HEK293 (cell line): ENCODE results near the gene NOL9.
A peak's percentile ranks its signal among the peaks of the same experiment; 100 is the strongest.

Experiments used
- BCL6B ChIP-seq: fragments of 450-650 bp; formaldehyde crosslinking; IDR thresholded peaks from 2 replicates; pipeline ENCODE4 v1.5.1; 2017; ENCODE audit warnings: missing biosample characterization, missing genetic modification characterization
- GFI1B ChIP-seq: fragments of 450-650 bp; formaldehyde crosslinking; IDR thresholded peaks from 2 replicates; pipeline ENCODE4 v1.5.1; 2016; ENCODE audit warnings: missing biosample characterization, missing genetic modification characterization
- HOXC10 ChIP-seq: sonication (generic); formaldehyde crosslinking; IDR thresholded peaks from 2 replicates; pipeline ENCODE4 v1.8.1; 2023; ENCODE audit warnings: mild to moderate bottlenecking, missing genetic modification reagents
- HOXD13 ChIP-seq: sonication (generic); formaldehyde crosslinking; IDR thresholded peaks from 2 replicates; pipeline ENCODE4 v1.8.0; 2022; ENCODE audit warnings: missing genetic modification reagents, borderline replicate concordance
- IKZF3 ChIP-seq: fragments of 450-650 bp; IDR thresholded peaks from 2 replicates; pipeline ENCODE4 v1.5.0; 2018; ENCODE audit warnings: missing biosample characterization, mild to moderate bottlenecking, missing genetic modification characterization, moderate library complexity
- KLF9 ChIP-seq: fragments of 450-650 bp; formaldehyde crosslinking; IDR thresholded peaks from 2 replicates; pipeline ENCODE4 v1.5.1; 2016; ENCODE audit warnings: missing biosample characterization, missing genetic modification characterization, low read depth
- MZF1 ChIP-seq: fragments of 450-650 bp; formaldehyde crosslinking; IDR thresholded peaks from 2 replicates; pipeline ENCODE4 v1.5.1; 2017; ENCODE audit warnings: missing biosample characterization, missing genetic modification characterization, borderline replicate concordance
- OSR2 ChIP-seq: fragments of 450-650 bp; formaldehyde crosslinking; IDR thresholded peaks from 2 replicates; pipeline ENCODE4 v1.5.1; 2016; ENCODE audit warnings: missing biosample characterization, missing genetic modification characterization
- SALL2 ChIP-seq: fragments of 450-650 bp; formaldehyde crosslinking; IDR thresholded peaks from 2 replicates; pipeline ENCODE4 v1.5.0; 2017; ENCODE audit warnings: missing biosample characterization, mild to moderate bottlenecking, missing genetic modification characterization, borderline replicate concordance
- SP7 ChIP-seq: fragments of 450-650 bp; formaldehyde crosslinking; IDR thresholded peaks from 2 replicates; pipeline ENCODE4 v1.5.1; 2016; ENCODE audit warnings: missing biosample characterization, missing genetic modification characterization
- YY1 ChIP-seq: fragments of 450-650 bp; formaldehyde crosslinking; IDR thresholded peaks from 2 replicates; pipeline ENCODE4 v1.5.1; 2018; ENCODE audit warnings: missing biosample characterization, missing genetic modification characterization
- ZNF114 ChIP-seq: fragments of 450-650 bp; formaldehyde crosslinking; IDR thresholded peaks from 2 replicates; pipeline ENCODE4 v1.5.0; 2017; ENCODE audit warnings: missing biosample characterization, missing genetic modification characterization
- ZNF133 ChIP-seq: fragments of 450-650 bp; formaldehyde crosslinking; IDR thresholded peaks from 2 replicates; pipeline ENCODE4 v1.5.1; 2016; ENCODE audit warnings: missing biosample characterization, missing genetic modification characterization
- ZNF138 ChIP-seq: fragments of 450-650 bp; formaldehyde crosslinking; IDR thresholded peaks from 2 replicates; pipeline ENCODE4 v1.5.1; 2016; ENCODE audit warnings: missing biosample characterization, missing genetic modification characterization, borderline replicate concordance
- ZNF169 ChIP-seq: fragments of 450-650 bp; formaldehyde crosslinking; IDR thresholded peaks from 2 replicates; pipeline ENCODE4 v1.5.1; 2016; ENCODE audit warnings: missing biosample characterization, missing genetic modification characterization
- ZNF174 ChIP-seq: fragments of 450-650 bp; formaldehyde crosslinking; IDR thresholded peaks from 2 replicates; pipeline ENCODE4 v1.5.0; 2017; ENCODE audit warnings: missing biosample characterization, mild to moderate bottlenecking, missing genetic modification characterization
- ZNF214 ChIP-seq: fragments of 450-650 bp; formaldehyde crosslinking; IDR thresholded peaks from 2 replicates; pipeline ENCODE4 v1.5.1; 2017; ENCODE audit warnings: missing biosample characterization, mild to moderate bottlenecking, missing genetic modification characterization, borderline replicate concordance
- ZNF221 ChIP-seq: fragments of 450-650 bp; formaldehyde crosslinking; IDR thresholded peaks from 2 replicates; pipeline ENCODE4 v1.5.1; 2017; ENCODE audit warnings: missing biosample characterization, missing genetic modification characterization, borderline replicate concordance
- ZNF239 ChIP-seq: fragments of 450-650 bp; formaldehyde crosslinking; IDR thresholded peaks from 2 replicates; pipeline ENCODE4 v1.5.1; 2016; ENCODE audit warnings: missing biosample characterization, missing genetic modification characterization
- ZNF394 ChIP-seq: fragments of 450-650 bp; formaldehyde crosslinking; IDR thresholded peaks from 2 replicates; pipeline ENCODE4 v1.5.1; 2016; ENCODE audit warnings: missing biosample characterization, missing genetic modification characterization, mild to moderate bottlenecking, moderate library complexity, borderline replicate concordance
- ZNF514 ChIP-seq: fragments of 450-650 bp; formaldehyde crosslinking; IDR thresholded peaks from 2 replicates; pipeline ENCODE4 v1.5.1; 2016; ENCODE audit warnings: missing biosample characterization, missing genetic modification characterization
- ZNF561 ChIP-seq: fragments of 450-650 bp; IDR thresholded peaks from 2 replicates; pipeline ENCODE4 v1.5.1; 2018; ENCODE audit warnings: missing biosample characterization, missing genetic modification characterization, borderline replicate concordance
- ZNF585B ChIP-seq: fragments of 450-650 bp; formaldehyde crosslinking; IDR thresholded peaks from 2 replicates; pipeline ENCODE4 v1.5.1; 2016; ENCODE audit warnings: missing biosample characterization, missing genetic modification characterization
- ZNF610 ChIP-seq: fragments of 450-650 bp; formaldehyde crosslinking; IDR thresholded peaks from 2 replicates; pipeline ENCODE4 v1.5.1; 2016; ENCODE audit warnings: missing biosample characterization, missing genetic modification characterization, borderline replicate concordance
- ZNF654 ChIP-seq: fragments of 450-650 bp; formaldehyde crosslinking; IDR thresholded peaks from 2 replicates; pipeline ENCODE4 v1.5.1; 2016; ENCODE audit warnings: low read depth, missing biosample characterization, missing genetic modification characterization
- ZNF664 ChIP-seq: fragments of 450-650 bp; formaldehyde crosslinking; IDR thresholded peaks from 2 replicates; pipeline ENCODE4 v1.5.1; 2016; ENCODE audit warnings: missing biosample characterization, missing genetic modification characterization
- ZNF776 ChIP-seq: fragments of 450-650 bp; formaldehyde crosslinking; IDR thresholded peaks from 2 replicates; pipeline ENCODE4 v1.5.0; 2017; ENCODE audit warnings: missing biosample characterization, missing genetic modification characterization, borderline replicate concordance
- ZNF792 ChIP-seq: fragments of 450-650 bp; formaldehyde crosslinking; IDR thresholded peaks from 2 replicates; pipeline ENCODE4 v1.5.1; 2016; ENCODE audit warnings: missing biosample characterization, missing genetic modification characterization
- ZNF830 ChIP-seq: fragments of 450-650 bp; IDR thresholded peaks from 2 replicates; pipeline ENCODE4 v1.5.0; 2018; ENCODE audit warnings: missing biosample characterization, missing genetic modification characterization, low read depth, mild to moderate bottlenecking, moderate library complexity
- ZNF843 ChIP-seq: fragments of 450-650 bp; formaldehyde crosslinking; IDR thresholded peaks from 2 replicates; pipeline ENCODE4 v1.5.1; 2016; ENCODE audit warnings: missing biosample characterization, missing genetic modification characterization
- ZSCAN23 ChIP-seq: fragments of 450-650 bp; formaldehyde crosslinking; IDR thresholded peaks from 2 replicates; pipeline ENCODE4 v1.5.1; 2016; ENCODE audit warnings: missing biosample characterization, missing genetic modification characterization
- TF ChIP-seq, protein P1 (sequence below): fragments of 450-650 bp; formaldehyde crosslinking; IDR thresholded peaks from 2 replicates; pipeline ENCODE4 v1.5.1; 2016; ENCODE audit warnings: missing biosample characterization, missing genetic modification characterization
- TF ChIP-seq, protein P2 (sequence below): fragments of 450-650 bp; formaldehyde crosslinking; IDR thresholded peaks from 2 replicates; pipeline ENCODE4 v1.5.1; 2016; ENCODE audit warnings: missing biosample characterization, missing genetic modification characterization
- TF ChIP-seq, protein P3 (sequence below): fragments of 450-650 bp; formaldehyde crosslinking; IDR thresholded peaks from 2 replicates; pipeline ENCODE4 v1.5.1; 2016; ENCODE audit warnings: missing biosample characterization, missing genetic modification characterization

Gene NOL9

GRCh38 chr1:6601049-6601922, 47.0 kb upstream of the NOL9 start (continued):
- TF ChIP-seq ZNF792, result no peak
- no peak for TF ChIP-seq ZNF133 (tag by site-specific recombination)
- no peak for TF ChIP-seq ZNF138
- TF ChIP-seq ZNF843, result no peak
- 0 out of 2 replicates have a peak, but pooled peaks have one; percentile 35 for TF ChIP-seq ZNF394 (tag by site-specific recombination)
- TF ChIP-seq ZSCAN23 (tag by site-specific recombination), result no peak
- TF ChIP-seq ZNF664, result no peak
- TF ChIP-seq OSR2 (tag by site-specific recombination), result no peak
- no peak for TF ChIP-seq MZF1
- TF ChIP-seq ZNF114 (tag by site-specific recombination), result no peak
- TF ChIP-seq ZNF214 (tag by site-specific recombination), result no peak
- TF ChIP-seq ZNF174 (tag by site-specific recombination), result no peak
- TF ChIP-seq KLF9 (tag by site-specific recombination), result peak; percentile 7; the same call in 1 of the 2 replicates
- TF ChIP-seq ZNF610 (tag by site-specific recombination), result no peak
- TF ChIP-seq ZNF221 (tag by site-specific recombination), result no peak
- TF ChIP-seq SALL2 (tag by site-specific recombination), result no peak
- TF ChIP-seq, protein P1, sequence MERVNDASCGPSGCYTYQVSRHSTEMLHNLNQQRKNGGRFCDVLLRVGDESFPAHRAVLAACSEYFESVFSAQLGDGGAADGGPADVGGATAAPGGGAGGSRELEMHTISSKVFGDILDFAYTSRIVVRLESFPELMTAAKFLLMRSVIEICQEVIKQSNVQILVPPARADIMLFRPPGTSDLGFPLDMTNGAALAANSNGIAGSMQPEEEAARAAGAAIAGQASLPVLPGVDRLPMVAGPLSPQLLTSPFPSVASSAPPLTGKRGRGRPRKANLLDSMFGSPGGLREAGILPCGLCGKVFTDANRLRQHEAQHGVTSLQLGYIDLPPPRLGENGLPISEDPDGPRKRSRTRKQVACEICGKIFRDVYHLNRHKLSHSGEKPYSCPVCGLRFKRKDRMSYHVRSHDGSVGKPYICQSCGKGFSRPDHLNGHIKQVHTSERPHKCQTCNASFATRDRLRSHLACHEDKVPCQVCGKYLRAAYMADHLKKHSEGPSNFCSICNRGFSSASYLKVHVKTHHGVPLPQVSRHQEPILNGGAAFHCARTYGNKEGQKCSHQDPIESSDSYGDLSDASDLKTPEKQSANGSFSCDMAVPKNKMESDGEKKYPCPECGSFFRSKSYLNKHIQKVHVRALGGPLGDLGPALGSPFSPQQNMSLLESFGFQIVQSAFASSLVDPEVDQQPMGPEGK (tag by site-specific recombination), result 0 out of 2 replicates have a peak, but pooled peaks have one; percentile 69
- no peak for TF ChIP-seq GFI1B (tag by site-specific recombination)
- TF ChIP-seq ZNF514 (tag by site-specific recombination), result no peak
- no peak for TF ChIP-seq ZNF830
- TF ChIP-seq ZNF561, result peak; percentile 46; the same call in 1 of the 2 replicates
- no peak for TF ChIP-seq ZNF654 (tag by site-specific recombination)
- TF ChIP-seq YY1 (tag by site-specific recombination), result no peak
- TF ChIP-seq BCL6B, result no peak
- no peak for TF ChIP-seq IKZF3 (tag by site-specific recombination)
- no peak; the same call in 1 of the 2 replicates for TF ChIP-seq HOXD13
- TF ChIP-seq ZNF169 (tag by site-specific recombination), result no peak
- TF ChIP-seq, protein P2, sequence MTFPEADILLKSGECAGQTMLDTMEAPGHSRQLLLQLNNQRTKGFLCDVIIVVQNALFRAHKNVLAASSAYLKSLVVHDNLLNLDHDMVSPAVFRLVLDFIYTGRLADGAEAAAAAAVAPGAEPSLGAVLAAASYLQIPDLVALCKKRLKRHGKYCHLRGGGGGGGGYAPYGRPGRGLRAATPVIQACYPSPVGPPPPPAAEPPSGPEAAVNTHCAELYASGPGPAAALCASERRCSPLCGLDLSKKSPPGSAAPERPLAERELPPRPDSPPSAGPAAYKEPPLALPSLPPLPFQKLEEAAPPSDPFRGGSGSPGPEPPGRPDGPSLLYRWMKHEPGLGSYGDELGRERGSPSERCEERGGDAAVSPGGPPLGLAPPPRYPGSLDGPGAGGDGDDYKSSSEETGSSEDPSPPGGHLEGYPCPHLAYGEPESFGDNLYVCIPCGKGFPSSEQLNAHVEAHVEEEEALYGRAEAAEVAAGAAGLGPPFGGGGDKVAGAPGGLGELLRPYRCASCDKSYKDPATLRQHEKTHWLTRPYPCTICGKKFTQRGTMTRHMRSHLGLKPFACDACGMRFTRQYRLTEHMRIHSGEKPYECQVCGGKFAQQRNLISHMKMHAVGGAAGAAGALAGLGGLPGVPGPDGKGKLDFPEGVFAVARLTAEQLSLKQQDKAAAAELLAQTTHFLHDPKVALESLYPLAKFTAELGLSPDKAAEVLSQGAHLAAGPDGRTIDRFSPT (tag by site-specific recombination), result peak; percentile 86
- no peak for TF ChIP-seq HOXC10 (CRISPR knock-in tag)
- peak; percentile 57; the same call in 1 of the 2 replicates for TF ChIP-seq SP7 (tag by site-specific recombination)
- no peak for TF ChIP-seq ZNF239 (tag by site-specific recombination)
- TF ChIP-seq ZNF585B (tag by site-specific recombination), result no peak
- TF ChIP-seq ZNF776 (tag by site-specific recombination), result no peak
- TF ChIP-seq, protein P3, sequence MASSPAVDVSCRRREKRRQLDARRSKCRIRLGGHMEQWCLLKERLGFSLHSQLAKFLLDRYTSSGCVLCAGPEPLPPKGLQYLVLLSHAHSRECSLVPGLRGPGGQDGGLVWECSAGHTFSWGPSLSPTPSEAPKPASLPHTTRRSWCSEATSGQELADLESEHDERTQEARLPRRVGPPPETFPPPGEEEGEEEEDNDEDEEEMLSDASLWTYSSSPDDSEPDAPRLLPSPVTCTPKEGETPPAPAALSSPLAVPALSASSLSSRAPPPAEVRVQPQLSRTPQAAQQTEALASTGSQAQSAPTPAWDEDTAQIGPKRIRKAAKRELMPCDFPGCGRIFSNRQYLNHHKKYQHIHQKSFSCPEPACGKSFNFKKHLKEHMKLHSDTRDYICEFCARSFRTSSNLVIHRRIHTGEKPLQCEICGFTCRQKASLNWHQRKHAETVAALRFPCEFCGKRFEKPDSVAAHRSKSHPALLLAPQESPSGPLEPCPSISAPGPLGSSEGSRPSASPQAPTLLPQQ (tag by site-specific recombination), result peak; percentile 46
